DOHH2 (cell line): ENCODE measurements around the gene ISCA2.

ENCODE experiments used
- H3F3A ChIP-seq: fragments of 200-600 bp; sonication (generic), shearing (Covaris generic); 2 replicates; pipeline ENCODE4 v1.6.0; 2016; ENCODE audit warnings: antibody characterized with exemption, mild to moderate bottlenecking; ENCODE audit not compliant: control insufficient read depth, insufficient read depth
- H3K27ac ChIP-seq: fragments of 200-600 bp; sonication (generic); 2 replicates; pipeline ENCODE4 v1.5.1; 2014; ENCODE audit warnings: low read depth, mild to moderate bottlenecking, low read length, moderate library complexity
- H3K27me3 ChIP-seq: fragments of 200-600 bp; sonication (generic); 2 replicates; pipeline ENCODE4 v1.6.1; 2014; ENCODE audit warnings: mild to moderate bottlenecking, low read length, mixed read lengths; ENCODE audit not compliant: control insufficient read depth
- H3K36me3 ChIP-seq: fragments of 200-600 bp; sonication (generic); 2 replicates; pipeline ENCODE4 v1.6.1; 2014; ENCODE audit warnings: mild to moderate bottlenecking, low read length, moderate library complexity, mixed read lengths; ENCODE audit not compliant: control insufficient read depth
- H3K4me1 ChIP-seq: fragments of 200-600 bp; sonication (generic); 2 replicates; pipeline ENCODE4 v1.6.1; 2014; ENCODE audit warnings: mild to moderate bottlenecking, low read length, mixed read lengths; ENCODE audit not compliant: control insufficient read depth
- H3K4me2 ChIP-seq: fragments of 200-600 bp; sonication (generic); 2 replicates; pipeline ENCODE4 v1.6.0; 2014; ENCODE audit warnings: mild to moderate bottlenecking, low read length, moderate library complexity
- H3K4me3 ChIP-seq: fragments of 200-600 bp; sonication (generic); 2 replicates; pipeline ENCODE4 v1.5.1; 2014; ENCODE audit warnings: mild to moderate bottlenecking, low read length, mixed read lengths
- H3K79me2 ChIP-seq: fragments of 200-600 bp; sonication (generic); 2 replicates; pipeline ENCODE4 v1.6.1; 2014; ENCODE audit warnings: mild to moderate bottlenecking, low read length, mixed read lengths; ENCODE audit not compliant: control insufficient read depth
- H3K9me2 ChIP-seq: fragments of 200-600 bp; sonication (generic); replicated peaks from 2 replicates; pipeline ENCODE4 v1.6.1; 2014; ENCODE audit warnings: mild to moderate bottlenecking, low read length, mixed read lengths; ENCODE audit not compliant: control insufficient read depth
- H3K9me3 ChIP-seq: fragments of 200-600 bp; sonication (generic); 2 replicates; pipeline ENCODE4 v1.6.1; 2014; ENCODE audit warnings: antibody characterized with exemption, low read length, mixed read lengths; ENCODE audit not compliant: control insufficient read depth, insufficient read depth
- H4K20me1 ChIP-seq: fragments of 200-600 bp; sonication (generic); 2 replicates; pipeline ENCODE4 v1.6.0; 2014; ENCODE audit warnings: low read depth, mild to moderate bottlenecking, antibody characterized with exemption, low read length, moderate library complexity; ENCODE audit not compliant: control insufficient read depth, insufficient read depth
- EZH2phosphoT487 ChIP-seq: fragments of 200-600 bp; sonication (generic); IDR thresholded peaks from 2 replicates; pipeline ENCODE4 v1.6.1; 2017; ENCODE audit warnings: borderline replicate concordance, mild to moderate bottlenecking, antibody characterized with exemption, low read length, moderate library complexity, mixed read lengths
- TF ChIP-seq, protein P1 (sequence below): fragments of 200-600 bp; sonication (generic); IDR thresholded peaks from one replicate; pipeline ENCODE4 v1.5.1; 2014; ENCODE audit warnings: antibody characterized with exemption, mild to moderate bottlenecking, low read depth, low read length; ENCODE audit not compliant: poor library complexity, severe bottlenecking

ISCA2 gene

DNA sequence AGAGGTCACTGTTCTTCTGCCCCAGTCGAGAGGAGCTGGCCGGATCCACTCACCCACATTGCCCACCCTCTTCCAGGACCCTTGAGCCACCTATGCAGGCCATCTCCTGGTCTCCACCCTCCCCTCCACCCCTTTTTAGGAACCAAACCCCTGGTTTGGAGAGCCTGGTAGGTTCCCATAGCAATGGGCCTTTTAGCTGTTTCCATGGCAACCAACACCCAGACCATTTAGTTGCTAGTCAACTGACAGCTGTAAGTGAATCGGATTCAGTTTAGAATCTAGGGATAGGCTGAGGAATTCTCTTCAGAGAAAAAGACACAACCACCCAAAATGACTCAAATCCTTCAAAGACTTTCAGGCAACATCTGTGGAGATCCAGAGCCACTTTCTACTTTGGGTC lies 17.0 kb upstream of the ISCA2 start:
- Histone ChIP-seq H3K79me2 (no peaks in the 10 kb centered on the region), H3K4me3 (no peak overlapping the region), H3K9me2 (no peaks in the 10 kb centered on the region), H3K27ac (no peak overlapping the region), H3K4me1 (no peaks in the 10 kb centered on the region), H3K9me3 (no peaks in the 10 kb centered on the region), H3K36me3 (no peaks in the 10 kb centered on the region), H3K4me2 (no peak overlapping the region), H4K20me1 (no peaks in the 10 kb centered on the region), H3F3A (no peaks in the 10 kb centered on the region), H3K27me3 (no peaks in the 10 kb centered on the region)
- TF ChIP-seq, protein P1, sequence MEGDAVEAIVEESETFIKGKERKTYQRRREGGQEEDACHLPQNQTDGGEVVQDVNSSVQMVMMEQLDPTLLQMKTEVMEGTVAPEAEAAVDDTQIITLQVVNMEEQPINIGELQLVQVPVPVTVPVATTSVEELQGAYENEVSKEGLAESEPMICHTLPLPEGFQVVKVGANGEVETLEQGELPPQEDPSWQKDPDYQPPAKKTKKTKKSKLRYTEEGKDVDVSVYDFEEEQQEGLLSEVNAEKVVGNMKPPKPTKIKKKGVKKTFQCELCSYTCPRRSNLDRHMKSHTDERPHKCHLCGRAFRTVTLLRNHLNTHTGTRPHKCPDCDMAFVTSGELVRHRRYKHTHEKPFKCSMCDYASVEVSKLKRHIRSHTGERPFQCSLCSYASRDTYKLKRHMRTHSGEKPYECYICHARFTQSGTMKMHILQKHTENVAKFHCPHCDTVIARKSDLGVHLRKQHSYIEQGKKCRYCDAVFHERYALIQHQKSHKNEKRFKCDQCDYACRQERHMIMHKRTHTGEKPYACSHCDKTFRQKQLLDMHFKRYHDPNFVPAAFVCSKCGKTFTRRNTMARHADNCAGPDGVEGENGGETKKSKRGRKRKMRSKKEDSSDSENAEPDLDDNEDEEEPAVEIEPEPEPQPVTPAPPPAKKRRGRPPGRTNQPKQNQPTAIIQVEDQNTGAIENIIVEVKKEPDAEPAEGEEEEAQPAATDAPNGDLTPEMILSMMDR: no peak
- TF ChIP-seq EZH2phosphoT487: no peak

DNA sequence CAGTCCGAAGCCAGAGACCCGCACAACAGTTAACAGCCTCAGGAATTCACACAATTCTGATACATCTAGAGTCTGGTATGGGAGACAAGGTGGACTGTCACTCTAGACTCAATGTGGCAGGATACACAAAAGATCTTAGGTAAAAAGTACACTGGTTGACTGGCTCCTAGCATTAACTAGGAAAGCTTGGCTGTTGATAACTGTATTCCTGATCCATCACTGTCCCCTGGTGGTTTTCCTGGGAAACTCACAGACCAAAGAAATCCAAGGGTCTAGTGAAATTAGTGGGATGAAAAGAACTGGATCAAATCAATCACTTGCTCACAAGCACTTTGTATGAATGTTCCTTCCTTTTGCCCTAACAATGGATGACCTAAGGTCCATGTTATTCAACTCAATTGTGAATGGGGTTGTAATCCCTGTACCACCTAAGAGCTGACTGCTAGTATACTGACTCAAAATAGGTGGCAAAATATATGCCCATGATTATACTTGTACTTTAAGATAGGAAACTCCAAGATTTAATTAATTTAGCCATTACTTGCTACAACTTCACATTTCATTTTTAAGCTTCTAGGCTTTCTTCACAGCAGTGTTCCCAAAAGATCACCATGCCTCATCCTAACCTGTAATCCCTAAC lies 14.4 kb upstream of the ISCA2 start:
- Histone ChIP-seq H3F3A (no peaks in the 10 kb centered on the region), H3K4me2 (no peak overlapping the region), H3K9me2 (no peaks in the 10 kb centered on the region), H3K27ac (no peak overlapping the region), H4K20me1 (no peaks in the 10 kb centered on the region), H3K4me1 (no peaks in the 10 kb centered on the region), H3K36me3 (no peaks in the 10 kb centered on the region), H3K27me3 (no peaks in the 10 kb centered on the region), H3K79me2 (no peaks in the 10 kb centered on the region), H3K9me3 (no peaks in the 10 kb centered on the region), H3K4me3 (no peak overlapping the region)
- TF ChIP-seq EZH2phosphoT487: no peak
- TF ChIP-seq, protein P1: no peak

DNA sequence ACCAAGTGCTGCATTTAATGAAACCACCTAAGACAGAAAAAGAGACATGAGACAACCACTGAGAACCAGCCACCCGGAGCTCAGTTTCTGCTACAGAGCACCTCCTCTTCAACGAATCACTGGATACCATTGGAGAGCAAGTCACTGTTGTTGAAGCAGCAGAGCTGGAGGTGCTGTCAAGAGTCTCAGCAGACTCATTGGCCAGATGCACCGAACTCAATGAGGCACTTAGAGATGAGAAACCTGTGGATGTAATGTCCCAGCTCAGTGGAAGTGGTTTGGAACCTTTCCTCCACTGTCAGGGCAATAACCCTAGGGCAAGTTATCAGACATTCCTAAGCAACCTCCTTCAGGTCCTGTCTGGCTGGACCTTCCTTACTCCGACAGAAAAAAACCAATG lies 13.5 kb upstream of the ISCA2 start:
- no peaks in the 10 kb centered on the region for H3K27me3 ChIP-seq
- no peak overlapping the region for H3K4me3 ChIP-seq
- no peaks in the 10 kb centered on the region for H3K9me3 ChIP-seq
- no peaks in the 10 kb centered on the region for H3F3A ChIP-seq
- no peaks in the 10 kb centered on the region for H3K4me1 ChIP-seq
- no peaks in the 10 kb centered on the region for H3K36me3 ChIP-seq
- H3K79me2 ChIP-seq: no peaks in the 10 kb centered on the region
- TF ChIP-seq EZH2phosphoT487: no peak
- TF ChIP-seq, protein P1: no peak
- H3K9me2 ChIP-seq: no peaks in the 10 kb centered on the region
- H3K4me2 ChIP-seq: no peak overlapping the region
- H3K27ac ChIP-seq: no peak overlapping the region
- no peaks in the 10 kb centered on the region for H4K20me1 ChIP-seq
